Muscle of arm (tissue), 12 donors: ENCODE measurements around the gene PLXNC1. TPM values are rescaled to one million over a fixed set of nuclear protein-coding genes. Genes with fewer than 3 reads are reported as not detected.

ENCODE experiments used
- DNase-seq: peaks from one replicate; pipeline ENCODE4 v3.0.0-alpha.2; 2013
- polyA plus RNA-seq, 12 donors: library from polyadenylated mRNA; unstranded; fragments of 120-200 nt; gene quantifications; one replicate each; pipeline ENCODE4 v1.2.1, GENCODE V29; 2013; ENCODE audit not compliant: insufficient read length in 12 of 12

PLXNC1 gene
- polyA plus RNA-seq, 12 donors = 11.8 to 28.1 (median 19.9) TPM; not detected in 1

- no peak for DNase-seq
Measured at GRCh38 chr12:94229902-94230301, 81.5 kb downstream of the PLXNC1 start.

- DNase-seq = no peak
Measured at GRCh38 chr12:94230357-94230905, 82.1 kb downstream of the PLXNC1 start.

GRCh38 chr12:94231709-94232108, 83.3 kb downstream of the PLXNC1 start:
- no peak for DNase-seq

- no peak for DNase-seq
Measured at GRCh38 chr12:94235848-94236247, 87.5 kb downstream of the PLXNC1 start.

GRCh38 chr12:94239332-94239993, 91.1 kb downstream of the PLXNC1 start:
- DNase-seq = no peak

- no peak for DNase-seq
Measured at GRCh38 chr12:94240171-94240570, 91.8 kb downstream of the PLXNC1 start.

GRCh38 chr12:94242901-94243300, 94.5 kb downstream of the PLXNC1 start:
- no peak for DNase-seq

GRCh38 chr12:94244165-94245133, 96.1 kb downstream of the PLXNC1 start:
- DNase-seq = no peak

GRCh38 chr12:94245631-94246383, 97.4 kb downstream of the PLXNC1 start:
- no peak for DNase-seq

GRCh38 chr12:94247246-94247645, 98.9 kb downstream of the PLXNC1 start:
- DNase-seq = no peak

GRCh38 chr12:94248582-94248981, 100.2 kb downstream of the PLXNC1 start:
- DNase-seq = no peak

- no peak for DNase-seq
Measured at GRCh38 chr12:94250130-94250529, 101.8 kb downstream of the PLXNC1 start.

GRCh38 chr12:94254270-94254669, 105.9 kb downstream of the PLXNC1 start:
- peak; percentile 77 for DNase-seq

- peak; percentile 70 for DNase-seq
Measured at GRCh38 chr12:94255006-94255405, 106.6 kb downstream of the PLXNC1 start.

GRCh38 chr12:94255428-94255827, 107.1 kb downstream of the PLXNC1 start:
- DNase-seq = no peak

GRCh38 chr12:94258593-94258992, 110.2 kb downstream of the PLXNC1 start:
- no peak for DNase-seq

GRCh38 chr12:94260017-94260416, 111.6 kb downstream of the PLXNC1 start:
- DNase-seq = no peak

GRCh38 chr12:94260717-94261116, 112.3 kb downstream of the PLXNC1 start:
- DNase-seq = no peak

- DNase-seq = no peak
Measured at GRCh38 chr12:94261119-94261518, 112.7 kb downstream of the PLXNC1 start.

GRCh38 chr12:94261786-94262185, 113.4 kb downstream of the PLXNC1 start:
- DNase-seq = no peak

GRCh38 chr12:94262228-94263010, 114.0 kb downstream of the PLXNC1 start:
- DNase-seq = peak; percentile 85
